GM12892 (cell line): ENCODE measurements around the gene TBC1D12.

Experiments used
- POLR2AphosphoS5 ChIP-seq: IDR thresholded peaks from 2 replicates; pipeline ENCODE4 v1.6.1; 2011; ENCODE audit warnings: low read depth, low read length, control low read depth
- TAF1 ChIP-seq: IDR thresholded peaks from 2 replicates; pipeline ENCODE4 v1.6.1; 2011; ENCODE audit warnings: low read depth, mild to moderate bottlenecking, control low read depth, low read length, borderline replicate concordance

GRCh38 chr10:94383530-94383929 lies 18.8 kb upstream of the TBC1D12 start:
- no peak for TF ChIP-seq POLR2AphosphoS5
- TF ChIP-seq TAF1: no peak
